Activated CD4-positive, alpha-beta T cell treated with anti-CD3 and anti-CD28 coated beads, Interleukin-2, amount 50 U/mL, for 48 hours (primary cell): ENCODE data around the gene RPL35.

ENCODE experiments used
- DNase-seq, 2 experiments: peaks; one replicate each; pipeline ENCODE4 v3.0.0-alpha.2; 2020

RPL35 gene

GRCh38 chr9:124875501-124875900 lies 13.7 kb upstream of the RPL35 start:
- DNase-seq: no peak

GRCh38 chr9:124873664-124874063 lies 11.9 kb upstream of the RPL35 start:
- DNase-seq: peak in 1 of 2 experiments; percentile 39

- no peak for DNase-seq
Observed at GRCh38 chr9:124871156-124871561, 9.4 kb upstream of the RPL35 start.

GRCh38 chr9:124870723-124871122 lies 9.0 kb upstream of the RPL35 start:
- DNase-seq: no peak

GRCh38 chr9:124869986-124870560 lies 8.3 kb upstream of the RPL35 start:
- peak; percentile 91 to 94 for DNase-seq

GRCh38 chr9:124869466-124869985 lies 7.8 kb upstream of the RPL35 start:
- DNase-seq: peak; percentile 40 to 54

GRCh38 chr9:124868511-124869465 lies 7.0 kb upstream of the RPL35 start:
- DNase-seq: peak; percentile 88 to 91

GRCh38 chr9:124863371-124863871 lies 1.7 kb upstream of the RPL35 start:
- no peak for DNase-seq

- no peak for DNase-seq
Observed at GRCh38 chr9:124860582-124861341, 995 bp downstream of the RPL35 start.

GRCh38 chr9:124859803-124860581 lies 1.8 kb downstream of the RPL35 start:
- DNase-seq: no peak

- no peak for DNase-seq
Observed at GRCh38 chr9:124858330-124859046, 3.3 kb downstream of the RPL35 start.

- DNase-seq: no peak
Observed at GRCh38 chr9:124857533-124858162, 4.1 kb downstream of the RPL35 start.

- DNase-seq: peak; percentile 33 to 53
Observed at GRCh38 chr9:124855944-124856765, 5.6 kb downstream of the RPL35 start.

- DNase-seq: no peak
Observed at GRCh38 chr9:124855566-124855943, 6.2 kb downstream of the RPL35 start.

GRCh38 chr9:124854822-124855221 lies 6.9 kb downstream of the RPL35 start:
- DNase-seq: no peak

GRCh38 chr9:124854161-124854560 lies 7.6 kb downstream of the RPL35 start:
- no peak for DNase-seq

GRCh38 chr9:124853605-124854143 lies 8.1 kb downstream of the RPL35 start:
- no peak for DNase-seq

- DNase-seq: peak; percentile 76 to 80
Observed at GRCh38 chr9:124852829-124853531, 8.8 kb downstream of the RPL35 start, which contains the start of gene WDR38. WDR38 (plus strand) TSS chr9:124853460; CDS start chr9:124853532, 72 bp downstream.
